CD1c-positive myeloid dendritic cell (primary cell): ENCODE data around the gene CXCR4.
"Not testable (repeated sequence)": the region's sequence is repeated elsewhere in the genome, so short reads cannot be mapped to it uniquely, and the experiment has no call there.

ENCODE experiments used
- DNase-seq: peaks from one replicate; pipeline ENCODE4 v3.0.0-alpha.2; 2016; ENCODE audit errors: extremely low spot score

Gene CXCR4

GRCh38 chr2:136077107-136077506 lies 40.8 kb downstream of the CXCR4 start:
- no peak for DNase-seq

DNA sequence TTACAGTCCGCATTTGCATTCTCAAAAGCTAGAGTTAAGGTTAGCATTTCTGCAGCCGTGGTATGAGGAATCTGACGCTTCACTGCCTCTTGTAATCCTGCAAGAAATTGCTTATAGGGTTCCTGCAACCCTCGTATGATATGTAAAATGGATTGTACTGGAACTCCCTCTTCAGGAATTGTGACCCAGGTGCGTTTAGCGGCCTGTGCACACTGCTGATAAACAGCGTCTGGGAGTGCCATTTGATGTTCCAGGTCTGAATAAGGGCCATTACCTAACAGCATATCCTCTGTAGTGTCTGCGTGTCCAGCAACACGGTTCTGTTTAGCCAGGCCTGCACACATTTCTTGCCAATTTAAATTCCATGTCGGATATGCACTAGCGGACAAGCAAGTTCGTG lies 42.5 kb downstream of the CXCR4 start:
- no peak for DNase-seq

DNA sequence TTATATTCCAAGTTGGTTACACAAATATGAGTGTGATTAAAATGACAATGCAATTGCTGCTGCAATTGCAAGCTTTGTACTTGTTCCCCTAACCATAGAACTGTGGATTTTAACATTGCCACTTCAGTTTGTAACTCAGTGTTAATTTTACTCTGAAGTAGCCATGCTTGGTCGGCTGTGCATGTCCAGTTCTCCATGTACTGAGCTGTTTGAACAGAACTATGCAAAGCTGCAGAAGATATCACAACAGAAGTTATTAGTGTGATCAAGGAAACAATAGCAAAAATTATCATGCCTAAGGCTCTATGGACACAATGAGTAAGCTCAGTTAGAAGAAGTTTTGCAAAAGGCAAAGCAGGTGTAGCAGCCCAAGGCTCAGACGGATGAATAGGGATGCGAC lies 45.3 kb downstream of the CXCR4 start:
- no peak for DNase-seq

DNA sequence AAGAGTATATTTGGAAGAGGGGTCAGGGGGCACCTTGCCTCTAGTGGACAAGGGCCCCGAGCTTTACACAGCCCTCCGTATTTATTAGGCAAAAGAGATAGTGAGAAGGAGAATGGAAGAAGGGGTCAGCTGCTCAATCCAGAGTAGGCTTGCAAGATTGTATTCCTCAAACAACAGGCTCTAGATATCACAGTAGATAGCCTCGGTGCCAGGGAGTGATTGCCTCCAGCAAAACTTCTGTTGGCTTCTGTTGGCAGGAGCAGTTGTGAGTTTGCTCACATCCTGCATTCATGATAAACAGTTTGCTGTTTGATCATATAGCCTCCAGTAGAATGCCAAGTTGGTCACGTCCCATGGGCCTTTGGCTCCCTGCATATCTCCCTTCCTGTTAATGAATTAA lies 46.1 kb downstream of the CXCR4 start:
- DNase-seq = not testable (repeated sequence)

DNA sequence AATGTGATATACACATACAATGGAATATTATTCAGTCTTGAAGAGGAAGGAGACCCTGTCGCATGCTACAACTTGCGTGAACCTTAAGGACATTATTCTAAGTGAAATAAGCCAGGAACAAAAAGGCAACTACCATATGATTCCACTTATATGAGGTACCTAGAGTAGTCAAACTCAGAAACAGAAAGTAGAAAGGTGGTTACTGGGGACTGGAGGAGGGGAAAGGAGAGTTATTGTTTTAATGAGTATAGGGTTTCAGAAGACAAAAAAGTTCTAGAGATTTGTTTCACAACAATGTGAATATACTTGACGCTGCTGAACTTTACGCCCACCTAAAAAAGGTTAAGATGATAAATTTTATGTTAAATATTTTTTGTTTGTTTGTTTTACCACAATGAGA lies 47.0 kb downstream of the CXCR4 start:
- no peak for DNase-seq

GRCh38 chr2:136069773-136070172 lies 48.2 kb downstream of the CXCR4 start:
- DNase-seq = no peak

- no peak for DNase-seq
These were observed 49.2 kb downstream of the CXCR4 start for GRCh38 chr2:136068581-136069227.

- no peak for DNase-seq
These were observed 49.9 kb downstream of the CXCR4 start for GRCh38 chr2:136067897-136068580.

DNA sequence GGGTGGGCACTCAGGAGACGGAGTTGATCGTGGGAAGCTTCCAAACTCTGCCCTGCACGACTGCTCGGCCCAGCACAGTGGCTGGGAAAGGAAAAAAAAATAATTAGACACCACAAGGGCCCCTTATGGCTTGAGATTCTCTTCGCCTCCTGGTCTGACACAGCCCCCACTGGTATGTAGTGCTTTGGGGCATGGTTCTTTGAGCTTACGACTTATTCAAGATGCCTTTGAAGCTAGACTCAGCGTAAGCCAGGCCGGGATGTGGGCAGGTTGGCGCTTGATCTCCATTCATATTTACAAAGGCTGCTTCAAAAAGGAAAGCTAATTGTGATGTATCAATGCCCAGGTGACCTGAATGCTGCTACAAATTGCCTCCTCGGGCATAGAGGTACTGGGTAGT lies 50.5 kb downstream of the CXCR4 start:
- no peak for DNase-seq

GRCh38 chr2:136065907-136066306 lies 52.0 kb downstream of the CXCR4 start:
- no peak for DNase-seq

DNA sequence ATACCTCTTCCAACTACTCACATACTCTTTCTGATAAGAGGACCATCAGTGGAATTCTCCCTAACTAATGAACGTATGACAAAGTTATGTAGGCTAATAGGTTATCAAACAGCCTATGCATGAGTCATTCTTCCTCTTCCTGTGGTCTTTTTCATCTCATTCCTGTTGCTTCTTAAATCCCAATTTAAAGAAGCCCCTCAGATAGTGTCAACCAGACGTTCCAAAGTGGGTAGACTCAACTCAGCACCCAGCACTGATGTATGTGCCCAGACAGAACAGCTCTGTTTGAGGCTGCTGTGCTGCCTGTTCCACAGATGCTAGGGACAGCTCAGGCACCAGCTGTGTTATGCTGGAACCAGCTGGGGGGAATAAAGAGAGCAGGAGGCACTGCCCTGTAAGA lies 52.6 kb downstream of the CXCR4 start:
- no peak for DNase-seq
